Activated CD8-positive, alpha-beta T cell treated with anti-CD3 and anti-CD28 coated beads for 36 hours (primary cell): ENCODE results near the gene CD40. TPM values are rescaled to one million over a fixed set of nuclear protein-coding genes. Genes with fewer than 3 reads are reported as not detected.

ENCODE experiments used
- ATAC-seq: fragments of 200-7000 bp; cut with Tn5 transposase; one replicate; pipeline ENCODE4 v1.10.0; 2021; ENCODE audit warnings: mild to moderate bottlenecking, moderate library complexity
- CTCF ChIA-PET: fragments of 350-600 bp; sonication (Branson Sonifier 250); formaldehyde crosslinking; loops from one replicate; lab custom pipeline; 2021; ENCODE audit warnings: antibody characterized with exemption; lab: Charles Lee
- POLR2A ChIA-PET: fragments of 350-600 bp; sonication (Branson Sonifier 250); formaldehyde crosslinking; loops from one replicate; lab custom pipeline; 2021; ENCODE audit warnings: antibody characterized with exemption; lab: Charles Lee
- DNase-seq: peaks from one replicate; pipeline ENCODE4 v3.0.0-alpha.2; 2020
- H3K27ac Mint-ChIP-seq: one replicate; pipeline ENCODE4 v1.8.0; 2021; ENCODE audit warnings: mild to moderate bottlenecking, mixed read lengths
- H3K27me3 Mint-ChIP-seq: one replicate; pipeline ENCODE4 v1.8.0; 2021; ENCODE audit warnings: mixed read lengths
- H3K36me3 Mint-ChIP-seq: one replicate; pipeline ENCODE4 v1.8.0; 2021; ENCODE audit warnings: low read depth, mixed read lengths
- H3K4me1 Mint-ChIP-seq: one replicate; pipeline ENCODE4 v1.8.0; 2021; ENCODE audit warnings: low read depth, mixed read lengths
- H3K4me3 Mint-ChIP-seq: one replicate; pipeline ENCODE4 v1.8.0; 2021; ENCODE audit warnings: mild to moderate bottlenecking, moderate library complexity, mixed read lengths
- H3K9me3 Mint-ChIP-seq: one replicate; pipeline ENCODE4 v1.8.0; 2021; ENCODE audit warnings: mixed read lengths
- CTCF ChIP-seq: fragments of 200-600 bp; IDR thresholded peaks from one replicate; pipeline ENCODE4 v1.8.0; 2022; ENCODE audit warnings: antibody characterized with exemption, mild to moderate bottlenecking
- intact Hi-C: fragments of 100-400 bp; cut with micrococcal nuclease; formaldehyde crosslinking; loops from one replicate; pipeline ENCODE4 v1.10.0; 2022
- total RNA-seq, 2 experiments: library from RNA; stranded (reverse); gene quantifications; one replicate each; pipeline ENCODE4 v1.2.3, GENCODE V29; 2021

Gene CD40
- total RNA-seq, 2 experiments from 2014 or later: 3.3 to 3.5 TPM

GRCh38 chr20:46177768-46178167 lies 59.7 kb downstream of the CD40 start:
- ATAC-seq (no peak), DNase-seq (no peak)
- Mint-ChIP-seq H3K4me1 (no peaks in the 10 kb centered on the region), H3K9me3 (no peaks in the 10 kb centered on the region), H3K36me3 (no peaks in the 10 kb centered on the region), H3K27me3 (peaks cover 33% of the 10 kb centered on the region), H3K27ac (no peak overlapping the region), H3K4me3 (no peak overlapping the region)
- ChIA-PET CTCF (interaction anchor here (0.7 to 4.8 kb wide), 3 partner anchors 46 to 163 kb away, joined by 5 to 39 read pairs (median 6); no protein-coding TSS in a partner anchor), POLR2A (no interaction called here)
- no peak for TF ChIP-seq CTCF
- intact Hi-C loops: no loop called here

GRCh38 chr20:46178891-46179290 lies 60.8 kb downstream of the CD40 start:
- ATAC-seq: no peak
- Mint-ChIP-seq H3K36me3 (no peaks in the 10 kb centered on the region), H3K27me3 (peaks cover 24% of the 10 kb centered on the region), H3K4me1 (no peaks in the 10 kb centered on the region), H3K4me3 (no peak overlapping the region), H3K27ac (no peak overlapping the region), H3K9me3 (no peaks in the 10 kb centered on the region)
- POLR2A ChIA-PET: no interaction called here
- intact Hi-C loops: no loop called here
- TF ChIP-seq CTCF: no peak
- DNase-seq: no peak
- CTCF ChIA-PET: interaction anchor here (1.3 to 1.4 kb wide), 2 partner anchors 19 to 47 kb away, joined by 3 read pairs; no protein-coding TSS in a partner anchor

Other genes with a start within 250 kb of the CD40 start
- gene ZSWIM1, start 237.1 kb upstream of the CD40 start, total RNA-seq: 1 to 10 TPM; 8.2 to 9.1 TPM
- under 1 TPM; 0.58 to 0.74 TPM for gene SPATA25, start 230.7 kb upstream of the CD40 start, total RNA-seq
- 1 to 10 TPM; 2.4 to 2.9 TPM for gene NEURL2, start 227.1 kb upstream of the CD40 start, total RNA-seq
- gene CTSA, start 227.0 kb upstream of the CD40 start, total RNA-seq: 10 to 100 TPM; 34.5 to 40.2 TPM
- gene PLTP, start 206.2 kb upstream of the CD40 start, total RNA-seq: 1 to 10 TPM; 7.4 to 8.6 TPM
- gene PCIF1, start 183.6 kb upstream of the CD40 start, total RNA-seq: 10 to 100 TPM; 27.8 to 29.5 TPM
- gene ZNF335, start 146.1 kb upstream of the CD40 start, total RNA-seq: 10 to 100 TPM; 27.0 to 28.8 TPM
- gene MMP9, start 109.4 kb upstream of the CD40 start, total RNA-seq: under 1 TPM in 1 of 2 experiments, not detected in 1; 0.11 TPM
- under 1 TPM in 1 of 2 experiments, not detected in 1; 0.43 TPM for gene SLC12A5, start 89.1 kb upstream of the CD40 start, total RNA-seq
- 10 to 100 TPM; 13.1 to 16.8 TPM for gene NCOA5, start 28.4 kb upstream of the CD40 start, total RNA-seq
- gene CDH22, start 190.2 kb downstream of the CD40 start, total RNA-seq: not detected